ENCODE results near the gene RBM28. TPM values are rescaled to one million over a fixed set of nuclear protein-coding genes. Genes with fewer than 3 reads are reported as not detected.
A peak's percentile ranks its signal among the peaks of the same experiment; 100 is the strongest.

The RBM28 gene, protein sequence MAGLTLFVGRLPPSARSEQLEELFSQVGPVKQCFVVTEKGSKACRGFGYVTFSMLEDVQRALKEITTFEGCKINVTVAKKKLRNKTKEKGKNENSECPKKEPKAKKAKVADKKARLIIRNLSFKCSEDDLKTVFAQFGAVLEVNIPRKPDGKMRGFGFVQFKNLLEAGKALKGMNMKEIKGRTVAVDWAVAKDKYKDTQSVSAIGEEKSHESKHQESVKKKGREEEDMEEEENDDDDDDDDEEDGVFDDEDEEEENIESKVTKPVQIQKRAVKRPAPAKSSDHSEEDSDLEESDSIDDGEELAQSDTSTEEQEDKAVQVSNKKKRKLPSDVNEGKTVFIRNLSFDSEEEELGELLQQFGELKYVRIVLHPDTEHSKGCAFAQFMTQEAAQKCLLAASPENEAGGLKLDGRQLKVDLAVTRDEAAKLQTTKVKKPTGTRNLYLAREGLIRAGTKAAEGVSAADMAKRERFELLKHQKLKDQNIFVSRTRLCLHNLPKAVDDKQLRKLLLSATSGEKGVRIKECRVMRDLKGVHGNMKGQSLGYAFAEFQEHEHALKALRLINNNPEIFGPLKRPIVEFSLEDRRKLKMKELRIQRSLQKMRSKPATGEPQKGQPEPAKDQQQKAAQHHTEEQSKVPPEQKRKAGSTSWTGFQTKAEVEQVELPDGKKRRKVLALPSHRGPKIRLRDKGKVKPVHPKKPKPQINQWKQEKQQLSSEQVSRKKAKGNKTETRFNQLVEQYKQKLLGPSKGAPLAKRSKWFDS
- total RNA-seq (2014; rRNA removed) (45.3 and 59.4 TPM in 2 replicates), Bru-seq, nascent RNA (percentile 89 among the genes with signal in this experiment), BruChase-seq, experiment 1, labeled RNA remaining after a 6-hour chase (percentile 92 among the genes with signal in this experiment), BruChase-seq, experiment 2, labeled RNA remaining after a 2-hour chase (percentile 88 among the genes with signal in this experiment)
- long read RNA-seq, full-length matches to known transcripts: 30 of 89 reads
- long read RNA-seq, partial matches to known transcripts: 18 of 89 reads
- long read RNA-seq, other reads (novel, unspliced or antisense): 41 of 89 reads

DNA sequence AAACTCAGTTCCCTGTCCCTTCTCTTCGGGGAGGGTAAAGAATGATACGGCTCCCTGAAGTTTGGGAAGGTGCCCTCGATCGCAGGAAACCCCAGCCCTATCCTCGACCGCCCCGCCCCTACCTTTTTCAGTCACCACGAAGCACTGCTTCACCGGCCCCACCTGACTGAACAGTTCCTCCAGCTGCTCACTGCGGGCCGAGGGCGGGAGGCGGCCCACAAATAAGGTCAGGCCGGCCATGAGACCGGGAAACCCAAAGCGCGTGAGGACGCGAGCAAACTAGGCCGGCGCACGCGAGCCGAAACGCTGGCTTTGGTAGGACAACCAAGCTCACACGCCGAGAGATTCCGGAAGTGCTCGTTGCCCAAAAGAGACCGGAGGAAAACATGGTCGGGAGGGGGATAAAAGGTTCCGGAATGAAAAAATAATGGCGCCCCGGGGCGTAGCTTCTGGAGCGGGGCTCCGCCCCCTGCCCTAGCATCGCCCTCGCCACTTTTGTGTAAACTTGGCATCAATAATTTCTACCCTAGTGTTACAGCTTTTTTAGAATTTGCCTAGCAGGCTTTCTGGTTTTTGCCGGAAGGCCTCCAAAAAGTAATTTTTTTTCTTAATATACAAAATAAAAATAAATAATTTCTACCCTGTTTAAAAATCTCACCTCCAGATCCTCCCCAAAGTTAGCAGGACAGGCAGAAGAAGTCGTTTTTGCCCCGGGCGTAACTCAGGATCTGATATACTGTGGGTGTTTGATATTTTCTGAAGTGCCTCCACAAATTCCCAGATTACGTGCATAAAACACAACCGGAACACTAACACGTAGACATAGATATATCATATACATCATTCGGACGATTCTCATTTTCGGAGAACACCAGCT lies at the start of gene RBM28:
Gene RBM28, minus strand, starts transcription at position 355 of the 877 bp plus-strand sequence. Its CDS starts 115 bp downstream, at position 240.
- no peaks in the 10 kb centered on the region for H3K9me3 ChIP-seq (ENCODE audit: low read length)
- H3K27ac ChIP-seq (ENCODE audit: low read length): peak within 1 kb of the TSS; percentile 72
- peak within 1 kb of the TSS; percentile 96 for H3K9ac ChIP-seq (ENCODE audit: low read length)
- CTCF ChIA-PET: interaction anchor here (0.6 to 1.0 kb wide), 4 partner anchors 43 to 786 kb away, joined by 3 to 5 read pairs (median 3); no protein-coding TSS in a partner anchor
- H3K4me2 ChIP-seq (ENCODE audit: low read length): peak within 1 kb of the TSS; percentile 93
- BruUV-seq (replicated peaks): no TSS peak
- peak within 1 kb of the TSS; percentile 84 for H2AFZ ChIP-seq (ENCODE audit: low read length)
- H3F3A ChIP-seq (ENCODE audit: low read length, unreplicated experiment): no peaks in the 10 kb centered on the region
- ATAC-seq (peak; percentile 85), DNase-seq (peak; percentile 93)
- POLR2A ChIA-PET (ENCODE audit: unreplicated experiment): interaction anchor here (0.6 to 0.7 kb wide), 2 partner anchors 45 to 47 kb away, joined by 3 to 4 read pairs; no protein-coding TSS in a partner anchor
- TF ChIP-seq, protein P1, sequence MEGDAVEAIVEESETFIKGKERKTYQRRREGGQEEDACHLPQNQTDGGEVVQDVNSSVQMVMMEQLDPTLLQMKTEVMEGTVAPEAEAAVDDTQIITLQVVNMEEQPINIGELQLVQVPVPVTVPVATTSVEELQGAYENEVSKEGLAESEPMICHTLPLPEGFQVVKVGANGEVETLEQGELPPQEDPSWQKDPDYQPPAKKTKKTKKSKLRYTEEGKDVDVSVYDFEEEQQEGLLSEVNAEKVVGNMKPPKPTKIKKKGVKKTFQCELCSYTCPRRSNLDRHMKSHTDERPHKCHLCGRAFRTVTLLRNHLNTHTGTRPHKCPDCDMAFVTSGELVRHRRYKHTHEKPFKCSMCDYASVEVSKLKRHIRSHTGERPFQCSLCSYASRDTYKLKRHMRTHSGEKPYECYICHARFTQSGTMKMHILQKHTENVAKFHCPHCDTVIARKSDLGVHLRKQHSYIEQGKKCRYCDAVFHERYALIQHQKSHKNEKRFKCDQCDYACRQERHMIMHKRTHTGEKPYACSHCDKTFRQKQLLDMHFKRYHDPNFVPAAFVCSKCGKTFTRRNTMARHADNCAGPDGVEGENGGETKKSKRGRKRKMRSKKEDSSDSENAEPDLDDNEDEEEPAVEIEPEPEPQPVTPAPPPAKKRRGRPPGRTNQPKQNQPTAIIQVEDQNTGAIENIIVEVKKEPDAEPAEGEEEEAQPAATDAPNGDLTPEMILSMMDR (conservative IDR thresholded peaks at IDR 0.05; ENCODE audit: low read depth, low read length): no peak
- TF ChIP-seq EZH2phosphoT487 (IDR thresholded peaks at IDR 0.05; ENCODE audit: borderline replicate concordance, low read length): no peak
- peaks cover 7% of the 10 kb centered on the region; the same call in 1 of the 2 replicates for H4K20me1 ChIP-seq (ENCODE audit: low read length)
- peaks cover 43% of the 10 kb centered on the region for H3K79me2 ChIP-seq (ENCODE audit: low read length)
- H3K27me3 ChIP-seq (ENCODE audit: low read length): no peaks in the 10 kb centered on the region
- H3K36me3 ChIP-seq (ENCODE audit: low read depth, low read length): peaks cover 8% of the 10 kb centered on the region; the same call in 1 of the 2 replicates
- peaks cover 8% of the 10 kb centered on the region; the same call in 1 of the 2 replicates for H3K4me1 ChIP-seq (ENCODE audit: insufficient read depth, low read length)
- H3K4me3 ChIP-seq (ENCODE audit: low read length): peak within 1 kb of the TSS; percentile 89
- no peaks in the 10 kb centered on the region for H3K9me2 ChIP-seq (replicated peaks; ENCODE audit: low read length)
- intact Hi-C loops (cut with micrococcal nuclease): no loop called here

DNA sequence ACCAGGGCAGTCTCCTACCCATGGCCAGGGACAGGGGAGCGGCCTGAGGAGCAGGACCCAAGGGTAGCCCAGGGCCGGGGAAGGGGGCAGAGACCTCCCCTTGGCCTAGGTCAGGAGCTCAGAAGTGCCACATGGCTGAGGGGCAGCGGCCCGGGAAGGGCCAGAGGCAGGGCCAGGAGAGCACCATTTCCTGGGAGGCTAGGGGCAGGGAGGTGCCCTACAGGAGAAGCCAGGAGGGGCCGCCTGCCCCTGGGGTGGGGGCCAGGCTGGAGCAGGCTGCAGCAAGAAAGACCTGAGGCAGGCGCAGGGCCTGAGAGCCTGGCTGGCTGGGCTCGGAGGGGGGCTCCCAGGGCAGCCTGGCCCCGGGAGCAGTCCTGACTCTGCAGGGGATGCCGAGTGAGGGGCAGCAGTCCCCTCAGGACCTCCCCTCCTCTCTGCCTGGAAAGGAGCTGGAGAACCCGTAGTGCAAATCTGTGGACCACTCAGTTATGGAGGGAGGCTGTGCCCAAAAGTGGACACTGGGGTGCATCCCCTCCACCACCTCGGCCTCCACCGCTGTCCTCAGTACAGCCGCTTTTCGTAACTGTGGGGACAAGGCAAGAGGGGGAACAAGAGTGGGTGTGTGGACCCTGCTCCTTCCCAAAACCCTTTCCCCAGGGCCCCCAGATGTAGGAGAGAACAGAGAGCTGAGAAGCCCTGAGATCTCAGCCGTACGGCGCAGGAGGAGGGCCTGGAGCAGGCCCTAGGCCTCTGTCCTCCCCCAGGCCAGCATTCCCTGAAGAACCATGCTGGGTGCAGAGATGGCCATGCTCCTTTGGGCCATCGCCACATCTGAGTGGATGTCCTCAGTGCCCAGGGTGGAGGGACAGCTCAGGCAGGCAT lies 49.0 kb upstream of the RBM28 start:
- no peak overlapping the region for H3K4me3 ChIP-seq (ENCODE audit: low read length)
- CTCF ChIA-PET: no interaction called here
- H3K4me1 ChIP-seq (ENCODE audit: insufficient read depth, low read length): no peaks in the 10 kb centered on the region
- no peaks in the 10 kb centered on the region for H3K9me3 ChIP-seq (ENCODE audit: low read length)
- H2AFZ ChIP-seq (ENCODE audit: low read length): no peak overlapping the region
- H3F3A ChIP-seq (ENCODE audit: low read length, unreplicated experiment): no peaks in the 10 kb centered on the region
- intact Hi-C loops (cut with micrococcal nuclease): no loop called here
- H3K36me3 ChIP-seq (ENCODE audit: low read depth, low read length): peaks cover 18% of the 10 kb centered on the region; the same call in 1 of the 2 replicates
- H3K9ac ChIP-seq (ENCODE audit: low read length): no peak overlapping the region
- no peaks in the 10 kb centered on the region for H3K79me2 ChIP-seq (ENCODE audit: low read length)
- BruUV-seq (replicated peaks): no TSS peak
- no peak for DNase-seq
- H3K27me3 ChIP-seq (ENCODE audit: low read length): no peaks in the 10 kb centered on the region
- TF ChIP-seq EZH2 (IDR thresholded peaks at IDR 0.05; ENCODE audit: low read length, unreplicated experiment): no peak
- no peak for TF ChIP-seq EZH2phosphoT487 (IDR thresholded peaks at IDR 0.05; ENCODE audit: borderline replicate concordance, low read length)
- TF ChIP-seq, protein P1 (conservative IDR thresholded peaks at IDR 0.05; ENCODE audit: low read depth, low read length): no peak
- H3K4me2 ChIP-seq (ENCODE audit: low read length): no peak overlapping the region
- no peak for ATAC-seq
- H3K9me2 ChIP-seq (replicated peaks; ENCODE audit: low read length): no peaks in the 10 kb centered on the region
- no peaks in the 10 kb centered on the region for H4K20me1 ChIP-seq (ENCODE audit: low read length)
- H3K27ac ChIP-seq (ENCODE audit: low read length): no peak overlapping the region
- POLR2A ChIA-PET (ENCODE audit: unreplicated experiment): no interaction called here

All from PC-3 (cell line).